Measurements from ENCODE around the gene FAM187B.

Gene FAM187B

GRCh38 chr19:35228177-35228930, at the start of gene FAM187B:
Gene FAM187B, minus strand, starts transcription at chr19:35228739. Its CDS starts 59 bp downstream, at chr19:35228680.
- DNase-seq (ENCODE audit: low read depth) = no peak

DNA sequence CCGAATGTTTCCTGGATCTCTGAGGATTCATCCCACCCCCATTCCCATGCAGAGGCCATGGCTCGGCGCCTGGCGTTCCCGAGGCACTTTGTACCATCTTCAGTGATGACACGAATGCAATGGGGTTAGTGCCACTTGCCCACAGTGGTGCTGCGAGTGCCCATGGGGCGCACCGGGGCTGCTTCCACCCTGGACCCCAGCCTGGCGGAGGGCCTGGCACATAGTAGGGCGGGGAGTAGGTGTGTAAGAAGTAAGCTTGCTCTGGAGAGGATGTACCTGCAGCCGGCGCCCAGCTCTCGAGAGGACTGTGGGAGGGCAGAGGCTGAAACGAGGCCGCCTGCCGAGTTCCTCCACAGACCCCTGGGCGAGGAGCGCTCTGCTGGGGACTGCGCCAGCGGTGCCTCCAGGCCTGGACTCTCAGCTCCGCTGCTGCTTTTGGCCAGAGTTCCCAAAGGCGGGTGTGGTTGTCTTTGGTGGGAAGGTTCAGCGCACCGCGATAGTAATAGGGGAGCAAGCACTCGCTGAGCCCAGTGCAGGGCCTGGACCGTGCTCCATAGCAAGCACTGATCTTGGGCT, 48.3 kb upstream of the FAM187B start:
- DNase-seq (ENCODE audit: low read depth) = no peak

GRCh38 chr19:35274323-35274722, 45.8 kb upstream of the FAM187B start:
- DNase-seq (ENCODE audit: low read depth) = no peak

DNA sequence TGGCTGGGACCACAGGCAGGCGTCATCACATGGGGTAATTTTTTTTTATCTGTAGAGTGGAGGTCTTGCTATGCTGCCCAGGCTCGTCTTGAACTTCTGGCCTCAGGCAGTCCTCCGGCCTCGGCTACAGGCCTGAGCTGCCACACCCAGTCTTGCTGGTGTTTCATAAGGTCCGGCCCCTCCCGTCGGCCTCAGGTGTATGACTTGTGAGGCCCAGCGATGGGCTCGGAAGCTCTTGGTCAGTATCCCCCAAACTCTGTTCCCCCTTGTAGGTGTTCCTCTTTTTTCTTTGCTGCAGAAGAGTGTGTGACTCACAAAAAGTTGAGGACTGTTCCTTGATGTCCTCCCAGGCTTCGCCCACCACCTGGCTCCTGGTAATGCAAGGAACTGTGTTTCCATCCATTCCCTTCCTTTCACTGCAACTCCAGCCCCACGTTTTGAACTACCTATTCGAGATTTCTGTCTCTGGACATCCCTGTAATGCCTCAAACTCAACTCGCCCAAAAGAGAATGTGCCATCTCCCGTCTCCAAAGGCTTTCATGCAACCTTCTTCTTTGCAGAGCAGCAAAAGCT, 45.2 kb upstream of the FAM187B start:
- no peak for DNase-seq (ENCODE audit: low read depth)

- no peak for DNase-seq (ENCODE audit: low read depth)
Measured at GRCh38 chr19:35272954-35273649, 44.6 kb upstream of the FAM187B start.

GRCh38 chr19:35272122-35272719, 43.7 kb upstream of the FAM187B start:
- DNase-seq (ENCODE audit: low read depth) = no peak

- no peak for DNase-seq (ENCODE audit: low read depth)
Measured at GRCh38 chr19:35271546-35271945, 43.0 kb upstream of the FAM187B start.

GRCh38 chr19:35270381-35270811, 41.9 kb upstream of the FAM187B start:
- DNase-seq (ENCODE audit: low read depth) = no peak

DNA sequence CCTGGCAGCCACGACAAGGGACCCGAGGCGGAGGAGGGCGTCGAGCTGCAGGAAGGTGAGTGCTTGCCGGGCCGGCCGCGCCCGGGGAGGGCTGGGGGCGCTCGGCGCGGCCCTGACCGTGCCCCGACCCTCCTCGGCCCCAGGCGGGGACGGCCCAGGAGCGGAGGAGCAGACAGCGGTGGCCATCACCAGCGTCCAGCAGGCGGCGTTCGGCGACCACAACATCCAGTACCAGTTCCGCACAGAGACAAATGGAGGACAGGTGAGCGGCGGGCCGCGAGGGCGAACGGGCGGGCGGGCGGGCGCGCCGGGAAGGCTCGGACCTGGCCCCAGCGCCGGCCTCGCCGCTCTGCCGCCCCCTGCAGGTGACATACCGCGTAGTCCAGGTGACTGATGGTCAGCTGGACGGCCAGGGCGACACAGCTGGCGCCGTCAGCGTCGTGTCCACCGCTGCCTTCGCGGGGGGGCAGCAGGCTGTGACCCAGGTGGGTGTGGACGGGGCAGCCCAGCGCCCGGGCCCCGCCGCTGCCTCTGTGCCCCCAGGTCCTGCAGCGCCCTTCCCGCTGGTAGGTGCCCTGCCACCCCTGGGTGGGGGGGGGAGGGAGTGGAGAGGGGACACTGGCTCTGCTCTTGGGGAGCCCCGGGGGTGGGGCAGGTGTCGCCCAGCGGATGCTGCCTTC, 41.0 kb upstream of the FAM187B start:
- peak; percentile 63 for DNase-seq (ENCODE audit: low read depth)

- DNase-seq (ENCODE audit: low read depth) = peak; percentile 55
Measured at GRCh38 chr19:35268536-35269437, 40.2 kb upstream of the FAM187B start, which contains the start of gene USF2. Gene USF2, plus strand, starts transcription at chr19:35268962. Its CDS starts 140 bp downstream, at chr19:35269102.

DNA sequence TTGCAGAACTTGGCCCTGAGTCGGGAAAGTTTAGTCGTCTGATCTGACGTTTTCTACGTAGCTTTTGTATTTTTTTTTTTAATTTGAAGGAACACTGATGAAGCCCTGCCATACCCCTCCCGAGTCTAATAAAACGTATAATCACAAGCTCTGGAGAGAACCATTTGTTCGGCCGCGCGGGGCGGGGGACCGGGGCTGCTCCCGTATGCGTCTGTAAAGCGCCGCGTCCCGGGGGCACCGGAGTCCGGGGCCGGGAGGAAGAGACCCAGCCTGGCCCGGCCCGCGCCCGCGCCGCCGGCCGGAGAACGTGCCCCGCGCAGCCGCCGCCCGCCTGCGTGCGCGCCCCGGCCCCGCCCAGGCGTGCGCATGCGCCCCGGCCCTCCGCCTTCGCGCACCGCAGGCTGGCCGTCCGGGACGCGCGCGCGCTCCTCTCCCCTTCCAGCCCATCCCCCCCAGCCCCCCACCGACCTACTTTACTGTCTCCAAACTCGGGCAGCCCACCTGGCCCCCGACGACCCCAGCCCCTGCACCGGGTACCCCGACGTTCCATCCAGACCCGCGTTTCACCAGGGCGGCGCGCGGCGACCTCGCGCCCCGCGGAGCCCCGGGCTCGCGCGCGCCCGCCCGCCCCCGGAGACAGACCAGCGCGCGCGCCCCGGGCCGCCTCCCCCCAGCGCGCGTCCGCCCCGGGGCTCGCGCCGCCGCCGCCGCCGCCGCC, 39.4 kb upstream of the FAM187B start:
- peak; percentile 66 for DNase-seq (ENCODE audit: low read depth)

DNA sequence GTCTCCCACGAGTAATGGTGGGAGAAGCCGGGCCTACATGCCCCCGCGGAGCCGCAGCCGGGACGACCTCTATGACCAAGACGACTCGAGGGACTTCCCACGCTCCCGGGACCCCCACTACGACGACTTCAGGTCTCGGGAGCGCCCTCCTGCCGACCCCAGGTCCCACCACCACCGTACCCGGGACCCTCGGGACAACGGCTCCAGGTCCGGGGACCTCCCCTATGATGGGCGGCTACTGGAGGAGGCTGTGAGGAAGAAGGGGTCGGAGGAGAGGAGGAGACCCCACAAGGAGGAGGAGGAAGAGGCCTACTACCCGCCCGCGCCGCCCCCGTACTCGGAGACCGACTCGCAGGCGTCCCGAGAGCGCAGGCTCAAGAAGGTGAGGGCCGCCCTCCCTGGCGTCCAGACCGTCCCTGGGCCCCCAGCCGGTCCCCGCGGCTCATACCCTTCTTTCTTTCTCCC, 38.8 kb upstream of the FAM187B start:
- DNase-seq (ENCODE audit: low read depth) = peak; percentile 28

DNA sequence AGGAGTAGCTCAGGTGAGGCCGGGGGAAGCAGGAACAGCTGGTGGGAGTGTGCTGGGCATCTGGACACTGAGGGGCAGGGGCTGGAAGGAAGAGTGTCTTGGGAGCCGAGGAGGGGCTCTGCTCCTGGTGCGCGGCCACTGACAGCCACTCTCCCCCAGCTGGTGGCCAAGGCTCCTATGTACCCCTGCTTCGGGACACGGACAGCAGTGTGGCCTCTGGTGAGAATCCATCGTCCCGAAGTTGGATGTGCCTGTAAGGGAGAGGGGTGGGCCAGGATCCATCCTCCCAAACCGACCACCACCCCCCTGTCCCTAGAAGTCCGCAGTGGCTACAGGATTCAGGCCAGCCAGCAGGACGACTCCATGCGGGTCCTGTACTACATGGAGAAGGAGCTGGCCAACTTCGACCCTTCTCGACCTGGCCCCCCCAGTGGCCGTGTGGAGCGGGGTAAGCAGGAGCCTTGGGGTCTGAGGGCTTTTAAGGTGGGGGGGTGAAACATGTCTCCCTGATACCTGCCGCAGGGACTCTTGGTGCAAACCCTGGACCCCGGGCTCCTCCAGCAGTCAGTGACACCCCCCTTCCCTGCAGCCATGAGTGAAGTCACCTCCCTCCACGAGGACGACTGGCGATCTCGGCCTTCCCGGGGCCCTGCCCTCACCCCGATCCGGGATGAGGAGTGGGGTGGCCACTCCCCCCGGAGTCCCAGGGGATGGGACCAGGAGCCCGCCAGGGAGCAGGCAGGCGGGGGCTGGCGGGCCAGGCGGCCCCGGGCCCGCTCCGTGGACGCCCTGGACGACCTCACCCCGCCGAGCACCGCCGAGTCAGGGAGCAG, 38.2 kb upstream of the FAM187B start:
- DNase-seq (ENCODE audit: low read depth) = no peak

GRCh38 chr19:35265900-35266519, 37.5 kb upstream of the FAM187B start:
- no peak for DNase-seq (ENCODE audit: low read depth)

- DNase-seq (ENCODE audit: low read depth) = no peak
Measured at GRCh38 chr19:35265126-35265899, 36.8 kb upstream of the FAM187B start.

GRCh38 chr19:35264268-35265125, 36.0 kb upstream of the FAM187B start:
- DNase-seq (ENCODE audit: low read depth) = no peak
